ENCODE data around the gene ADGRE2. TPM values are rescaled to one million over a fixed set of nuclear protein-coding genes. Genes with fewer than 3 reads are reported as not detected.
"Not testable (repeated sequence)": the region's sequence is repeated elsewhere in the genome, so short reads cannot be mapped to it uniquely, and the experiment has no call there.

ADGRE2 gene
- total and polyA plus RNA-seq, 2 experiments from 2014 or later: 0.04 to 0.09 TPM

DNA sequence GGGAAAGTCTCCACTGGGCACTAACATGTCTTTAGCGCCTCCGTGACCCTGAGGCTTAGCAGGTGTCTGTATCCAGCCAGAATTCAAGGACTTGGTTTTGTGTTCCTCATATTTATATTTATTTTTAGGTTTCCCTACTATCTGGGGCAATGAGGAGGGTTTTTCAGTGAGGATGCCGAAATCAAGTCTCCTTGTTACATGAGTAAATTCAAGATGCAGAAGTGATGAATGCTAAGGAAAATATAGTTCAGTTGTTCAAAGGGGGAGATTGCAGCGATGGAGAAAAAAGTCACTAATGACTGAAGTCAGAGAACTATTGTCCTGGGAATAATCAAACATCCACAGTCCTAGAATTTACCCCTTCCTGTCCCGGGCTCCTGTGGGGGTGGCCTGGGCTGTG is 791 bp upstream of the ADGRE2 start:
- no peaks in the 10 kb centered on the region for H3K36me3 ChIP-seq
- peaks cover 23% of the 10 kb centered on the region for H3K27me3 ChIP-seq
- TF ChIP-seq, protein P1, sequence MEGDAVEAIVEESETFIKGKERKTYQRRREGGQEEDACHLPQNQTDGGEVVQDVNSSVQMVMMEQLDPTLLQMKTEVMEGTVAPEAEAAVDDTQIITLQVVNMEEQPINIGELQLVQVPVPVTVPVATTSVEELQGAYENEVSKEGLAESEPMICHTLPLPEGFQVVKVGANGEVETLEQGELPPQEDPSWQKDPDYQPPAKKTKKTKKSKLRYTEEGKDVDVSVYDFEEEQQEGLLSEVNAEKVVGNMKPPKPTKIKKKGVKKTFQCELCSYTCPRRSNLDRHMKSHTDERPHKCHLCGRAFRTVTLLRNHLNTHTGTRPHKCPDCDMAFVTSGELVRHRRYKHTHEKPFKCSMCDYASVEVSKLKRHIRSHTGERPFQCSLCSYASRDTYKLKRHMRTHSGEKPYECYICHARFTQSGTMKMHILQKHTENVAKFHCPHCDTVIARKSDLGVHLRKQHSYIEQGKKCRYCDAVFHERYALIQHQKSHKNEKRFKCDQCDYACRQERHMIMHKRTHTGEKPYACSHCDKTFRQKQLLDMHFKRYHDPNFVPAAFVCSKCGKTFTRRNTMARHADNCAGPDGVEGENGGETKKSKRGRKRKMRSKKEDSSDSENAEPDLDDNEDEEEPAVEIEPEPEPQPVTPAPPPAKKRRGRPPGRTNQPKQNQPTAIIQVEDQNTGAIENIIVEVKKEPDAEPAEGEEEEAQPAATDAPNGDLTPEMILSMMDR (IDR thresholded peaks at IDR 0.05; ENCODE audit: low read depth, low read length): no peak
- no peak overlapping the region for H3K4me3 ChIP-seq
- DNase-seq (ENCODE audit: low read depth in 1 of 2, low spot score in 1 of 2): no peak
- H3K4me1 ChIP-seq (ENCODE audit: low read depth): no peaks in the 10 kb centered on the region
- H3K27ac ChIP-seq: no peak overlapping the region
- H3K9me3 ChIP-seq (ENCODE audit: low read depth): no peaks in the 10 kb centered on the region

DNA sequence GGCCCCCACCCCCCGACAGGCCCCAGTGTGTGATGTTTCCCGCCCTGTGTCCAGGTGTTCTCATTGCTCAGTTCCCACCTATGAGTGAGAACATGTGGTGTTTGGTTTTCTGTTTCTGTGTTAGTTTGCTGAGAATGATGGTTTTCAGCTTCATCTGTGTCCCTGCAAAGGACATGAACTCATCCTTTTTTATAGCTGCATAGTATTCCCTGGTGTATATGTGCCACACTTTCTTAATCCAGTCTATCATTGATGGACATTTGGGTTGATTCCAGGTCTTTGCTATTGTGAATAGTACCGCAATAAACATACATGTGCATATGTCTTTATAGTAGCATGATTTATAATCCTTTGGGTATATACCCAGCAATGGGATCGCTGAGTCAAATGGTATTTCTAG is 715 bp downstream of the ADGRE2 start:
- H3K4me3 ChIP-seq; H3K27ac ChIP-seq; H3K36me3 ChIP-seq; H3K4me1 ChIP-seq (ENCODE audit: low read depth); DNase-seq (ENCODE audit: low read depth in 1 of 2, low spot score in 1 of 2); H3K9me3 ChIP-seq (ENCODE audit: low read depth): not testable (repeated sequence)
- H3K27me3 ChIP-seq: peaks cover 23% of the 10 kb centered on the region

DNA sequence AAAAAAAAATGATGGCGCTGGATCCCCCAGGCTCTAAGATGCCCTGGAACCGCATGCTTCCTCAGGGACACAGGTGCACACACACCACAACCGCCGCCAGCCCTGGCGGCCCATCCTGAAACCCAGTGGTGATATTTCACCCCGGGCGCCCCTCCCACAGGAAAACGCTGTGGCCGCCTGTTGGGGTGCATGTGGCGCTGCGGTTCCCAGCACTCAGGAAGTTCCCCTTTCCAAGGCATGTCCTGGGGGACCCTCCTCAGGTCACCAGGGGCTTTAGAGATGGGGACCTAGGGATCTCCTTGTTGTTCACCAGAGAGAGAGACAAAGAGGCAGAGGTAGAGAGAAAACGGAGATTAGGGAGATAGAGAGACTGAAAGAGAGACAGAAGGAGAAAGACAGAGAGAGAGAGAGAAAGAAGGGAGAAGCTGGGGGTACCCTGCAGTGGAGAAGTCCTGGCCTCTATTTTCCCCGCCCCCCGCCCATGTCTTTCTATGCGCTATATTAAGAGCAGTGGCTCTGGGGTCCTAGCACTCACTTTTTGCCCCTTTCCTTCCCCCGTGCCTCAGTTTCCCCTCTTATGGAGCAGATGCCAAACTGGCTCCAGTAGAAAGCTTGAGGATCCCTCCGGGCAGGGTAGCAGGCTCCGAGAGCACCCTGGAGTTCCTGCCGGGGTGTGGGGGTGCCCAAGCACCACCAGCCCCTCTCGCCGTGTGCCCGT is 2.3 kb downstream of the ADGRE2 start:
- no peak for DNase-seq (ENCODE audit: low read depth in 1 of 2, low spot score in 1 of 2)
- no peaks in the 10 kb centered on the region for H3K9me3 ChIP-seq (ENCODE audit: low read depth)
- no peaks in the 10 kb centered on the region for H3K4me1 ChIP-seq (ENCODE audit: low read depth)
- H3K27ac ChIP-seq: no peak overlapping the region
- no peak overlapping the region for H3K4me3 ChIP-seq
- TF ChIP-seq, protein P1 (IDR thresholded peaks at IDR 0.05; ENCODE audit: low read depth, low read length): peak; percentile 13
- no peaks in the 10 kb centered on the region for H3K36me3 ChIP-seq
- H3K27me3 ChIP-seq: peaks cover 23% of the 10 kb centered on the region

DNA sequence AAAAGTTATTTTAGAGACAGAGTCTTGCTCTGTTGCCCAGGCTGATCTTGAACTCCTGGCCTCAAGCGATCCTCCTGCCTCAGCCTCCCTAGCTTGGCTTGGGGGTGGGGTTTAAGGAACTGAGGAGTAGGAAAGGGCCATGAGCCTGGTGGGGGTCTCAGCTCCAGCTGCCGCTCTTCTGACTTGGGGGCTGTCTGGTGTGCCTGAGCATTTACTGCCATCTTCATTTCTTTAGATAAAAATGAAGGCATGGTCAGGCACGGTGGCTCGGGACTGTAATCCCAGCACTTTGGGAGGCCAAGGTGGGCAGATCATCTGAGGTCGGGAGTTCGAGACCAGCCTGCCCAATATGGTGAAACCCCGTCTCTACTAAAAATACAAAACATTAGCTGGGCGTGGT is 3.0 kb downstream of the ADGRE2 start:
- not testable (repeated sequence) for H3K4me3 ChIP-seq; H3K9me3 ChIP-seq (ENCODE audit: low read depth); H3K36me3 ChIP-seq; H3K27ac ChIP-seq; H3K4me1 ChIP-seq (ENCODE audit: low read depth); DNase-seq (ENCODE audit: low read depth in 1 of 2, low spot score in 1 of 2)
- H3K27me3 ChIP-seq: peaks cover 23% of the 10 kb centered on the region

DNA sequence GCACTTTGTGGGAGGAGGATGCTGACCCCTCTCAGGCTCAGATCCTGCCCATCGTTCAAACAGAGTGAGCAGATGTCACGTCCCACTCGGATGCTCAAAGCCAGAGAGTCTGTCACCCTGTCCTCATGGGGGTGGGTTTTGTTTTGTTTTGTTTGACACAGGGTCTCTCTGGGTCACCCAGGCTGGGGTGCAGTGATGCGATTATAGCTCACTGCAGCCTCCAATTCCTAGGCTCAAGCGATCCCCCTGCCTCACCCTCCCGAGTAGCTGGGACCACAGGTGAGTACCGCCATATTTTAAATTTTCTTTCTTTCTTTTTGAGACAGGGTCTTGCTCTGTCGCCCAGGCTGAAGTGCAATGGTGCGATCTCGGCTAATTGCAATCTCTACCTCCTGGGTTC is 4.0 kb downstream of the ADGRE2 start:
- Histone ChIP-seq H3K4me3 (no peak overlapping the region), H3K9me3 (ENCODE audit: low read depth) (no peaks in the 10 kb centered on the region), H3K27me3 (peaks cover 23% of the 10 kb centered on the region), H3K27ac (no peak overlapping the region), H3K36me3 (no peaks in the 10 kb centered on the region), H3K4me1 (ENCODE audit: low read depth) (no peaks in the 10 kb centered on the region)
- TF ChIP-seq, protein P1 (IDR thresholded peaks at IDR 0.05; ENCODE audit: low read depth, low read length): no peak
- DNase-seq (ENCODE audit: low read depth in 1 of 2, low spot score in 1 of 2): no peak

DNA sequence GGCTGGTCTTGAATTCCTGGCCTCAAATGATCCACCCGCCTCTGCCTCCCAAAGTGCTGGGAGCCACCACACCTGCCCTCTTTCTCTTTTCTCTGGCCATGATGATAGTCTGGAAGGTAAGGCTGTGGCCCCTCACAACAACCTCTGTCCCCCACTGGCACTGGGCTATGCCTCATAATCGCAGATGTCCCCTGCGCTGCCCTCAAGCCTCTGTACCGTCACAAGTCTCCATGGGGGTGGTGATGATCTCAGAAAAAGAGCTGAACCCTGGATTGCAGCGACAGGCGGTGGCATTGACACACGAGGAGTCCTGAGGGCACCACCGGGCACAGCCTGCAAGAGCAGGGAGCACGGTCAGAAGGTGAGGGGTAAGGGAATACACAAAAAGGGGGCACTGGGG is 4.6 kb downstream of the ADGRE2 start:
- not testable (repeated sequence) for H3K36me3 ChIP-seq; H3K4me1 ChIP-seq (ENCODE audit: low read depth); H3K4me3 ChIP-seq; H3K9me3 ChIP-seq (ENCODE audit: low read depth); DNase-seq (ENCODE audit: low read depth in 1 of 2, low spot score in 1 of 2); H3K27ac ChIP-seq
- H3K27me3 ChIP-seq: peaks cover 23% of the 10 kb centered on the region

DNA sequence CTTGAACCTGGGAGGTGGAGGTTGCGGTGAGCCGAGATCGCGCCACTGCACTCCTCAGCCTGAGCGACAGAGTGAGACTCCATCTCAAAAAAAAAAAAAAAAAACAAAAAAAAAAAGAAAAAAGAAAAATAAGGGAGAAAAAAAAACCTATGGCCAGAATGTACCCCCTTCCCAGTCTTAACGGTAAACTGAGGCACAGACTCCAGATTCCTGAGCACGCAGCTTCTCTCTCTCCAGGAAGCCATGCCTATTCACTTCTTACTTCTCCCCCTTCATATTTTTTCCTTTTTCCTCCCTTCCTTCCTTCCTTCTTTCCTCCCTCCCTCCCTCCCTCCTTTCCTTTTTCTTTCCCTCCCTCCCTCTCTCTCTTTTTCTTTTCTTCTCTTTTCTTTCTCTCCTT is 5.4 kb downstream of the ADGRE2 start:
- H3K36me3 ChIP-seq: no peaks in the 10 kb centered on the region
- peaks cover 23% of the 10 kb centered on the region for H3K27me3 ChIP-seq
- H3K9me3 ChIP-seq (ENCODE audit: low read depth): no peaks in the 10 kb centered on the region
- no peak overlapping the region for H3K27ac ChIP-seq
- TF ChIP-seq, protein P1 (IDR thresholded peaks at IDR 0.05; ENCODE audit: low read depth, low read length): no peak
- no peak overlapping the region for H3K4me3 ChIP-seq
- no peaks in the 10 kb centered on the region for H3K4me1 ChIP-seq (ENCODE audit: low read depth)
- DNase-seq (ENCODE audit: low read depth in 1 of 2, low spot score in 1 of 2): no peak
